ENCODE data around the gene FOXB2.

DNA sequence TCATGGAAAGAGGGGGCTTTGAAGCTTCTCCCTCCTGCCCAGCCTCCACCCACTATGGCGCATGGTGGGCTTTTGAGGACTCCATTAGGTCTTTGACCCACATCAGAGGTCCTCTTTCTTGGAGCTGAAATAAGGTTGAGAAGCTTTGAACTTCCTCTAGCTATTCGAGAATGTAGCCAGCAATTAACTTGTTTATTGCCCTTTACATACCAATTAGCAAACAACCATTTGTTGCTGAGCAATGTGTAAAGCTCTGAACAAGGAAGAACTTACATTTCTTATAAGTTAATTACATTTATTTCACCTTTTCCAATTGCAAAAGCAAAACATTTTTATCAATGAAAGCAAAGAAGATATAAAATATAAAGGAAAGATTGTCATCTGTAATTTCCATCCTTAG, 30.5 kb upstream of the FOXB2 start:
- no peak for TF ChIP-seq POLR2AphosphoS5 (IDR thresholded peaks at IDR 0.05; ENCODE audit: insufficient read depth in 1 of 2, low read depth in 1 of 2)
- TF ChIP-seq POLR2A (IDR thresholded peaks at IDR 0.05): no peak

Measured in vagina (tissue), 2 donors.